NCI-H82 treated with DMSO at 0.1 percent for 48 hours (cell line): ENCODE measurements around the gene PSMD9.
"Not testable (repeated sequence)": the region's sequence is repeated elsewhere in the genome, so short reads cannot be mapped to it uniquely, and the experiment has no call there.

Experiments used
- DNase-seq: peaks from one replicate; lab custom pipeline; 2025; ENCODE audit not compliant: unreplicated experiment; lab: John Stamatoyannopoulos, UW

PSMD9 gene

GRCh38 chr12:121872546-121873215 is 15.9 kb upstream of the PSMD9 start:
- DNase-seq: peak; percentile 75

DNA sequence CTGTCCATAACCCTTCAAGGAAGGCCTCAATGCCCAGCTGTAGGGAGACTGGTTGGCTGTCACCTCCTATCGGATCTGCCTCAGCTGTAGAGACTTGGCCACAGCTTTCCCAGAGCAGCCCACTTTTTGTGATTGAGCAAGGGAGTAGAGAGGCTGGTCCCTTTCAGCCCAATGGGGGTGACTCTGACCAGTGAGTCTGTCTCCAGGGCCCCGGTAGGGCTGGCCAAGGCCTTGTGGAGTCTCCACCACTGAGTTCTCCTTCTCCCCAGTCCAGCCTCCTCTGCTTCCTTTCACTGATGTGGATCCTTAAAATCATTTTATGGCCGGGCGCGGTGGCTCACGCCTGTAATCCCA is 15.4 kb upstream of the PSMD9 start:
- DNase-seq: no peak

DNA sequence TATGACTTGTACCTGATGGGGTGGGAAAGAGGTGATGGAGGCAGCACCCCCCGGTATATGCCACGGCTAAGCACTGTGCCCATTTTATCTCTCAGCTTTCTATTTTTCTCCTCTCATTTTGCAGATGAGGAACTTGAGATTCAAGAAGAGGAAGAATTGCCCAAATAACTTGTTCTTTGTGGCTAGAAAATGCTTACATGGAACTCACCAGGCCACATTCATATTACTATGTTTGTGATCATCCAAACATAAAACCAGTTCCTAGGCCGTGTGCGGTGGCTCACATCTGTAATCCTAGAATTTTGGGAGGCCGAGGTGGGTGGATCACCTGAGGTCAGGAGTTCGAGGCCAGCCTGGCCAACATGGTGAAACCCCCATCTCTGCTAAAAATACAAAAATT is 14.5 kb upstream of the PSMD9 start:
- DNase-seq: no peak

- DNase-seq: no peak
Observed at GRCh38 chr12:121875582-121875981, 13.0 kb upstream of the PSMD9 start.

GRCh38 chr12:121876080-121876447 is 12.5 kb upstream of the PSMD9 start:
- DNase-seq: not testable (repeated sequence)

DNA sequence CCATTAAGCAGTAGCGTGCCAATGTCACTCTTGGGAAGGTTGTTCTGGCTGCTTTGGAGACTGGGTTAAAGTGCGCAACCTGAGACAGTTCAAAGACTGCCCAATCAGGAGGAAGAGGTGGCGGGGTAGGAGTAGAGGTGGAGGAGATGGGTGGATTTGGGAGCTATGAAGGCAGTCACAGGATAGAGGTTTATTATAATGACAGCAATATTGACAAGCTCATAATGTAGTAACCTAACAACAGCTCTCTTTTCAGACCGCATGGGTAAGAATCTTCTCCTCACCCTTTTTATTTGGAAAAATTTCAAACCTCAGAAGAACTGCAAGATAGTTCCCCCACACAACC is 5.3 kb upstream of the PSMD9 start:
- no peak for DNase-seq

DNA sequence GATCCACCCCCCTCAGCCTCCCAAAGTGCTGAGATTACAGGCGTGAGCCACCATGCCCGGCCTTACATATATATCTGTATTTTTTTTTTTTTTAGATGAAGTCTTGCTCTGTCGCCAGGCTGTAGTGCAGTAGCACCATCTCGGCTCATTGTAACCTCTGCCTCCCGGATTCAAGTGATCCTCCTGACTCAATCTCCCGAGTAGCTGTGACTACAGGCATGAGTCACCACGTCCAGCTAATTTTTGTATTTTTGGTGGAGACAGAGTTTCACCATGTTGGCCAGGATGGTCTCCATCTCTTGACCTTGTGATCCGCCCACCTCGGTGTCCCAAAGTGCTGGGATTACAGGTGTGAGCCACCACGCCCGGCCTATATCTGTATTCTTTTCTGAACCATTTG is 3.5 kb upstream of the PSMD9 start:
- DNase-seq: not testable (repeated sequence)

DNA sequence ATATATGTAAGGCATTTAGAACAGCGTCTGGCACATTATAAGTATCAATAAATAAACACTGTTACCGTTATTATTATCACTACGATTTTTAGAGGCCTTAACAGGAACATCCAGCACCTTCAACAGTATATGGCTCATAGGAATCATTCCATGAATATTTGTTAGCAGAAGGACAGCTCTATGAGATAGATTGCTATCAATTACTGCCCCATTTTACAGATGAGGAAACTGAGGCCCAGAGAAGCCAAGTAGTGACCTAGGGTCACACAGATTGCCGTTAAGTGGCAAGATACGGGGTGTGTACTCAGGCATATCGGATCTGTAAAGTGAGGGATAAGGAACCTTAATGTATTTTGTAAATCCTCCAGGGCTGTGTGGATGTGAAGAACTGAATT is 510 bp upstream of the PSMD9 start:
- no peak for DNase-seq

GRCh38 chr12:121889274-121889624 is 659 bp downstream of the PSMD9 start:
- no peak for DNase-seq

GRCh38 chr12:121889661-121890060 is 1.1 kb downstream of the PSMD9 start:
- DNase-seq: not testable (repeated sequence)

- no peak for DNase-seq
Observed at GRCh38 chr12:121892673-121893561, 4.3 kb downstream of the PSMD9 start.

DNA sequence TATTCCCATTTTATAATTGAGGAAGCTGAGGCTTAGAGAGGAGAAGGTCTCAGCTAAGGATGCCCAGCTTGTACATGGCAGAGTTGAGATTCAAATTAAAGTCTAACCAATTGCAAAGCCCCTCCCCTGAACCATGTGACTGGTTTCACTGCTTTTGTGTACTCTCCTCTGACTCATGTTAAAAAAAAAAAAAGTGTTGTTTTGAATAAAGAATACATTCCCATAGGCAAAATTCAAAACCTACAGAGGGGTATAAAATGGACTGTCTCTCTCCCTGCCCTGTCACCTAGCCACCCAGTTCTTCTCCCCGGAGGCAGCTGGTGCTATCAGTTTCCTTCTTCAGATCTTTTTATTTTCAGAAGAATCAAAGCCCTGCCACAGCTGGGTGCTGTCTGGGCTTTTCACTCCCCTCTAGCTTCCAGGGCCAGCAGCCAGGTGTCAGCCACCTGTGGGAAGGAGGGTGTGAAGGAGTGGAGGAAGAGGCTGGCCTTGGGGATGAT is 5.4 kb downstream of the PSMD9 start:
- no peak for DNase-seq

- DNase-seq: no peak
Observed at GRCh38 chr12:121894633-121895032, 6.0 kb downstream of the PSMD9 start.

DNA sequence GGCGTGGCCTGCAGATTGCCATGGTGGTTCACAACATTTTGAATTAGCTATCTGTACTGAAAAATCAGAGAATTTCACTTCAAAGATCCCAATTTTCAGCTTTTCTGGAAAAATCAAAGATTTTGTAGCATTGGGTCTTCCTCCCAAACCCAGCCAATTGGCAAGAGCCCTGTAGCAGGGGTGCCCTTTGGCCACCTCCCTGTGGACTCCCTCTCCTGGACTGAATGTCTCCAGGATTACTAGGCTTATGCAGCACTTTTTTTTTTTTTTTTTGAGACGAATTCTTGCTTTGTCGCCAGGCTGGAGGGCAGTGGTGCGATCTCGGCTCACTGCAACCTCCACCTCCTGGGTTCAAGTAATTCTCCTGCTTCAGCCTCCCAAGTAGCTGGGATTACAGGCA is 9.7 kb downstream of the PSMD9 start:
- DNase-seq: no peak

DNA sequence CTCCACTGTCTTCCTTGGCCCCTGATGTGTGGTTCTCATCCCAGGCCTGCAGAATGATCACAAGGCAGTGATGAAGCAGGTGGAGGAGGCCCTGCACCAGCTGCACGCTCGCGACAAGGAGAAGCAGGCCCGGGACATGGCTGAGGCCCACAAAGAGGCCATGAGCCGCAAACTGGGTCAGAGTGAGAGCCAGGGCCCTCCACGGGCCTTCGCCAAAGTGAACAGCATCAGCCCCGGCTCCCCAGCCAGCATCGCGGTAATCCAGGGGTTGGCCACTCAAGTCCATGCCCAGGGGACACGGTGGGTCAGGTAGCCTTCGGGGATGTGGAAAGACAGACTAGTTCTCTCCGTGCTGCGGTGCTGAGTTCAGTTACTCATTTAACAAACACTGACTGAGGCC is 11.0 kb downstream of the PSMD9 start:
- DNase-seq: no peak

DNA sequence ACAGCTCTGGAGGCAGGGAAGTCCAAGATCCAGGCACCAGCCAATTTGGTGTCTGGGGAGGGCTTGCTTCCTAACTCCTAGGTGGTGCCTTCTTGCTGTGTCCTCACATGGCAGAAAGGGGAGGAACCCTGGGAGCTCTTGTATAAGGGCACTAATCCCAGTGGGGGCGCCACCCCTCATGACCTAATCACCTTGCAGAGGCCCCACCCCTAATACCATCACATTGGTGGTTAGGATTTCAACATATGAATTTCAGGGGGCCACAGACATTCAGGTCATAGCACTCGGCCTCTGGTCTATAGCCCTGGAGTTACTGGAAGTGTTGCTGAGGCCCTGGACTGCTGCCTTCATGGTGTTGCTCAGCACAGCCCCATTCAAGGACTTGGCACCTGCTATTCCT is 14.6 kb downstream of the PSMD9 start:
- no peak for DNase-seq

- no peak for DNase-seq
Observed at GRCh38 chr12:121905746-121906145, 17.2 kb downstream of the PSMD9 start.

- DNase-seq: no peak
Observed at GRCh38 chr12:121908702-121909101, 20.1 kb downstream of the PSMD9 start.

DNA sequence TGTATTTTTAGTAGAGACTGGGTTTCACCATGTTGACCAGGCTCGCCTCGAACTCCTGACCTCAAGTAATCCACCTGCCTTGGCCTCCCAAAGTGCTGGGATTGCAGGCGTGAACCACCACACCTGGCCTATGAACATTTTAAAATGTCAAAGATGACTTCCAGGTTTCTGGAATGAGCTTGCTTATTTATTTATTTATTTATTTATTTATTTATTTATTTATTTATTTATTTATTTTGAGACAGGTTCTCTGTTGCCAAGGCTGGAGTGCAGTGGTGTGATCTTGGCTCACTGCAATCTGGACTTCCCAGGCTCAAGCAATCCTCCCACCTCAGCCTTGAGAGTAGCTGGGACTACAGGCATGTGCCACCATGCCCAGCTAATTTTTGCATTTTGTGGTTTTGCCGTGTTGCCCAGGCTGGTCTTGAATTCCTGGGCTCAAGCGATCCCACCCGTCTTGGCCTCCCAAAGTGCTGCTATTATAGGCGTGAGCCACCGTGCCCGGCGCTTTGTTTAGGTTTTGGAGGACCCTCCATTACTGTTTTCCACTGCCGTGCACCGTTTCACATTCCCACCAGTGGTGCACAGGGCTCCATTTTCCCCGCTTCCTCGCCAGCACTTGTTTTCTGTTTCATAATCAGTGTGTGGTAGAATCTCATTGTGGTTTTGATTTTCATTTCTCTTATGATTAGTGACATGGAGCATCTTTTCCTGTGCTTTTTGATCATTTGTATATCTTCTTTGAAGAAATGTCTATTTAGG is 23.4 kb downstream of the PSMD9 start:
- no peak for DNase-seq

GRCh38 chr12:121915841-121916321 is 27.3 kb downstream of the PSMD9 start:
- DNase-seq: no peak

GRCh38 chr12:121916719-121917118 is 28.1 kb downstream of the PSMD9 start:
- DNase-seq: no peak
